K562 (cell line): ENCODE results near the gene MARCHF3. TPM values are rescaled to one million over a fixed set of nuclear protein-coding genes. Genes with fewer than 3 reads are reported as not detected.

ENCODE experiments used
- ARNT ChIP-seq, 2 experiments: fragments of 450-650 bp; IDR thresholded peaks; 2 replicates each; pipeline ENCODE4 v1.6.1; 2016; ENCODE audit warnings: mild to moderate bottlenecking in 1 of 2
- CBX2 ChIP-seq: fragments of 200-600 bp; sonication (generic); IDR thresholded peaks from one replicate; pipeline ENCODE4 v1.6.1; 2012; ENCODE audit warnings: mild to moderate bottlenecking, low read length, inconsistent platforms; ENCODE audit not compliant: insufficient read depth, poor library complexity, severe bottlenecking
- CEBPG ChIP-seq, 3 experiments: fragments of 200-800 bp in 1 of 3; sonication (Bioruptor generic) in 1 of 3; sonication (generic) in 1 of 3; formaldehyde crosslinking in 1 of 3; IDR thresholded peaks in 2 of 3; conservative IDR thresholded peaks in 1 of 3; 2 replicates each; pipeline versions ENCODE4 v1.6.1 to v1.8.0; 2016 to 2022; ENCODE audit warnings: missing compliant biosample characterization in 2 of 3, missing genetic modification characterization in 2 of 3, mild to moderate bottlenecking in 1 of 3, missing genetic modification reagents in 1 of 3
- CHAMP1 ChIP-seq: fragments of 450-650 bp; IDR thresholded peaks from 2 replicates; pipeline ENCODE4 v1.6.1; 2016; ENCODE audit warnings: mild to moderate bottlenecking
- DEAF1 ChIP-seq: fragments of 450-650 bp; formaldehyde crosslinking; IDR thresholded peaks from 2 replicates; pipeline ENCODE4 v1.4.0; 2020; ENCODE audit warnings: mild to moderate bottlenecking, moderate library complexity
- HSF4 ChIP-seq: fragments of 250-450 bp; sonication (Bioruptor Pico); IDR thresholded peaks from 2 replicates; pipeline ENCODE4 v2.1.2; 2022; ENCODE audit warnings: mild to moderate bottlenecking, moderate library complexity, borderline replicate concordance
- KAT7 ChIP-seq: sonication (generic); formaldehyde crosslinking; IDR thresholded peaks from 2 replicates; pipeline ENCODE4 v1.8.0; 2022; ENCODE audit warnings: missing genetic modification reagents, mild to moderate bottlenecking, borderline replicate concordance
- KHSRP ChIP-seq: fragments of 450-650 bp; IDR thresholded peaks from 2 replicates; pipeline ENCODE4 v1.6.1; 2017
- KLF13 ChIP-seq: fragments of 450-650 bp; IDR thresholded peaks from 2 replicates; pipeline ENCODE4 v1.6.1; 2016; ENCODE audit warnings: missing genetic modification characterization, low read depth, mild to moderate bottlenecking, missing compliant biosample characterization, moderate library complexity, borderline replicate concordance
- POLR2A ChIP-seq: fragments of 450-650 bp; conservative IDR thresholded peaks from 2 replicates; pipeline ENCODE4 v1.6.1; 2016
- SAFB2 ChIP-seq: fragments of 200-400 bp; formaldehyde crosslinking; IDR thresholded peaks from 2 replicates; pipeline ENCODE4 v1.6.1; 2018; ENCODE audit warnings: borderline replicate concordance, low read length, low read depth, moderate library complexity; ENCODE audit not compliant: severe bottlenecking
- SP1 ChIP-seq: sonication (generic); formaldehyde crosslinking; IDR thresholded peaks from 2 replicates; pipeline ENCODE4 v1.8.1; 2022; ENCODE audit warnings: mild to moderate bottlenecking, missing genetic modification reagents
- TGIF2 ChIP-seq: sonication (generic); formaldehyde crosslinking; IDR thresholded peaks from 2 replicates; pipeline ENCODE4 v1.8.1; 2022; ENCODE audit warnings: mild to moderate bottlenecking, missing genetic modification reagents, moderate library complexity
- THAP7 ChIP-seq: fragments of 250-450 bp; sonication (Bioruptor Pico); IDR thresholded peaks from 2 replicates; pipeline ENCODE4 v1.5.0; 2021
- THRA ChIP-seq: fragments of 450-650 bp; IDR thresholded peaks from 2 replicates; pipeline ENCODE4 v1.6.1; 2017; ENCODE audit warnings: mild to moderate bottlenecking, moderate library complexity
- ZNF282 ChIP-seq: sonication (generic); formaldehyde crosslinking; IDR thresholded peaks from 2 replicates; pipeline ENCODE4 v1.8.1; 2023; ENCODE audit warnings: missing genetic modification reagents
- ZNF408 ChIP-seq: fragments of 250-450 bp; sonication (Bioruptor Pico); IDR thresholded peaks from 2 replicates; pipeline ENCODE4 v1.4.0; 2020; ENCODE audit warnings: low read depth, mild to moderate bottlenecking, moderate library complexity
- polyA plus RNA-seq, 8 experiments: library from polyadenylated mRNA; depleted of rRNA in 4 of 8; stranded (reverse) in 5 of 8; unstranded in 3 of 8; fragments of >200 nt; fragmentation: Nextera tagmentation in 2 of 8; fragmentation: Illumina TruSeq in 1 of 8; extraction: Ambion mirVana in 2 of 8; extraction: Trizol in 1 of 8; gene quantifications; 2 replicates each; pipeline versions ENCODE4 v1.2.1 to v1.2.3, GENCODE V29; 2011 to 2014; ENCODE audit warnings: inconsistent platforms in 1 of 8, missing spikeins in 1 of 8
- total RNA-seq, 7 experiments: library from RNA; depleted of rRNA in 6 of 7; stranded (reverse); fragments of >200 nt in 6 of 7; fragmentation: Illumina TruSeq in 2 of 7; extraction: Trizol in 2 of 7; gene quantifications; 2 replicates each; pipeline versions ENCODE4 v1.2.1 to v1.2.3, GENCODE V29; 2011 to 2021; ENCODE audit warnings: low replicate concordance in 1 of 7

The MARCHF3 gene
- total and polyA plus RNA-seq, 9 of the 15 experiments (the other 6 are each of a cell fraction or from before 2014, with no cell fraction given) = 5.6 to 37.4 (median 16.5) TPM

DNA sequence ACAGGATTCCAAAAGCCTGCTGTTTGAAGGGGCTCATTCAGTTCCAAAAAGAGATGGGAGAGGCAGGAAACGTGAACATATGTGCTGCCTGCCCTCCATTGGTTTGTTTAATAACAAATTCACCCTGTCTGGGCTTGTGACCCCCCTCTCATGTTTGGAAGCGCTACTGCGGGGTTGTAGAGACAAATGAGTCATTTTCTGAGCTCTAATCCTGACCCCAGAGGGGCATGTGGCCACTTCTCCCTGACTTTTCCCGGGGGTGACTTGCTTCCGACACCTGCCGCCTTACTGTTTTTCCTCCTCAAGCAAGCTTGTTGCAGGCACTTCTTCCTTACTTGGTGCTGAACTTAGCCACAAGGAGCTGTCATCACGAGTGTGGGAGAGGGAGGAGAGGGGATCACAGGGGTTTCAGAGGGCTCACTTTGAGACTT is 177.5 kb downstream of the MARCHF3 start (continued):
- TF ChIP-seq ZNF282 (CRISPR knock-in tag) = no peak
- no peak for TF ChIP-seq ZNF408
- TF ChIP-seq CEBPG (CRISPR knock-in tag; IDR thresholded peaks at IDR 0.05) = no peak
- TF ChIP-seq CEBPG (tag; conservative IDR thresholded peaks at IDR 0.05 in 1 of 2, IDR thresholded peaks at IDR 0.05 in 1 of 2) = no peak
- no peak for TF ChIP-seq CHAMP1
- TF ChIP-seq DEAF1 (CRISPR knock-in tag) = no peak
- TF ChIP-seq THRA = no peak
- no peak for TF ChIP-seq CBX2
- no peak for TF ChIP-seq ARNT (IDR thresholded peaks at IDR 0.05)
- TF ChIP-seq KHSRP = no peak
- no peak for TF ChIP-seq KAT7 (CRISPR knock-in tag)
- no peak for TF ChIP-seq SP1
- no peak for TF ChIP-seq TGIF2
- TF ChIP-seq THAP7 = no peak
- no peak for TF ChIP-seq HSF4 (CRISPR knock-in tag)
- no peak for TF ChIP-seq POLR2A
- TF ChIP-seq KLF13 (tag) = no peak
- no peak for TF ChIP-seq SAFB2
- TF ChIP-seq, all 486 proteins: peak for 0
